GM19324 (cell line): Measurements from ENCODE around the gene ME2.
"Not testable (repeated sequence)": the region's sequence is repeated elsewhere in the genome, so short reads cannot be mapped to it uniquely, and the experiment has no call there.

Experiments used
- ATAC-seq: cut with Tn5 transposase; IDR thresholded peaks from one replicate; pipeline ENCODE4 v1.9.1; 2021; ENCODE audit warnings: mild to moderate bottlenecking, moderate library complexity; ENCODE audit not compliant: unreplicated experiment, low FRiP score

Gene ME2

GRCh38 chr18:50911006-50911405 is 32.1 kb downstream of the ME2 start:
- ATAC-seq, result no peak

GRCh38 chr18:50917021-50917420 is 38.1 kb downstream of the ME2 start:
- ATAC-seq, result no peak

GRCh38 chr18:50918153-50918552 is 39.2 kb downstream of the ME2 start:
- ATAC-seq, result no peak

GRCh38 chr18:50924372-50924771 is 45.5 kb downstream of the ME2 start:
- ATAC-seq, result no peak

GRCh38 chr18:50926521-50926920 is 47.6 kb downstream of the ME2 start:
- no peak for ATAC-seq

- no peak for ATAC-seq
These were observed 49.6 kb downstream of the ME2 start for GRCh38 chr18:50928551-50928950.

GRCh38 chr18:50933684-50934083 is 54.8 kb downstream of the ME2 start:
- no peak for ATAC-seq

GRCh38 chr18:50934545-50935211 is 55.8 kb downstream of the ME2 start:
- no peak for ATAC-seq

GRCh38 chr18:50935493-50936191 is 56.7 kb downstream of the ME2 start:
- ATAC-seq, result no peak

GRCh38 chr18:50937183-50937582 is 58.3 kb downstream of the ME2 start:
- no peak for ATAC-seq

- no peak for ATAC-seq
These were observed 60.0 kb downstream of the ME2 start for GRCh38 chr18:50938912-50939311.

- no peak for ATAC-seq
These were observed 65.5 kb downstream of the ME2 start for GRCh38 chr18:50944245-50944932.

- not testable (repeated sequence) for ATAC-seq
These were observed 67.0 kb downstream of the ME2 start for GRCh38 chr18:50945918-50946317.

- ATAC-seq, result no peak
These were observed 69.0 kb downstream of the ME2 start for GRCh38 chr18:50947899-50948298.

GRCh38 chr18:50949185-50949584 is 70.3 kb downstream of the ME2 start:
- no peak for ATAC-seq

- ATAC-seq, result no peak
These were observed 71.7 kb downstream of the ME2 start for GRCh38 chr18:50950626-50951025.

GRCh38 chr18:50953822-50954221 is 74.9 kb downstream of the ME2 start:
- ATAC-seq, result no peak

- ATAC-seq, result no peak
These were observed 76.3 kb downstream of the ME2 start for GRCh38 chr18:50955253-50955652.

- no peak for ATAC-seq
These were observed 77.2 kb downstream of the ME2 start for GRCh38 chr18:50956116-50956515.

- no peak for ATAC-seq
These were observed 83.1 kb downstream of the ME2 start for GRCh38 chr18:50961974-50962373.
